Measurements from ENCODE around the gene NFE2L2.
A peak's percentile ranks its signal among the peaks of the same experiment; 100 is the strongest.
"Not testable (repeated sequence)": the region's sequence is repeated elsewhere in the genome, so short reads cannot be mapped to it uniquely, and the experiment has no call there.

NFE2L2 gene

GRCh38 chr2:177264693-177265587 is at the start of gene NFE2L2:
Gene NFE2L2, minus strand, starts transcription at chr2:177264727. Its CDS starts 151 bp downstream, at chr2:177264576.
- peak; percentile 95 for DNase-seq

GRCh38 chr2:177314194-177314593 is 49.7 kb upstream of the NFE2L2 start:
- DNase-seq, result peak; percentile 50

GRCh38 chr2:177313162-177313781 is 48.7 kb upstream of the NFE2L2 start:
- no peak for DNase-seq

GRCh38 chr2:177312562-177312961 is 48.0 kb upstream of the NFE2L2 start:
- no peak for DNase-seq

- not testable (repeated sequence) for DNase-seq
Observed at GRCh38 chr2:177309672-177310309, 45.3 kb upstream of the NFE2L2 start.

- no peak for DNase-seq
Observed at GRCh38 chr2:177306550-177306949, 42.0 kb upstream of the NFE2L2 start.

- DNase-seq, result no peak
Observed at GRCh38 chr2:177303939-177304338, 39.4 kb upstream of the NFE2L2 start.

GRCh38 chr2:177302552-177302951 is 38.0 kb upstream of the NFE2L2 start:
- no peak for DNase-seq

- DNase-seq, result no peak
Observed at GRCh38 chr2:177298191-177298590, 33.7 kb upstream of the NFE2L2 start.

GRCh38 chr2:177296040-177296439 is 31.5 kb upstream of the NFE2L2 start:
- DNase-seq, result peak; percentile 31

GRCh38 chr2:177295484-177295883 is 31.0 kb upstream of the NFE2L2 start:
- peak; percentile 73 for DNase-seq

GRCh38 chr2:177291701-177292100 is 27.2 kb upstream of the NFE2L2 start:
- no peak for DNase-seq

- DNase-seq, result no peak
Observed at GRCh38 chr2:177289824-177290628, 25.5 kb upstream of the NFE2L2 start.

- DNase-seq, result no peak
Observed at GRCh38 chr2:177287814-177288213, 23.3 kb upstream of the NFE2L2 start.

GRCh38 chr2:177285892-177286715 is 21.6 kb upstream of the NFE2L2 start:
- no peak for DNase-seq

- no peak for DNase-seq
Observed at GRCh38 chr2:177284531-177284930, 20.0 kb upstream of the NFE2L2 start.

- DNase-seq, result no peak
Observed at GRCh38 chr2:177283906-177284305, 19.4 kb upstream of the NFE2L2 start.

GRCh38 chr2:177282787-177283572 is 18.5 kb upstream of the NFE2L2 start:
- DNase-seq, result no peak

GRCh38 chr2:177282181-177282641 is 17.7 kb upstream of the NFE2L2 start:
- peak; percentile 48 for DNase-seq

- DNase-seq, result no peak
Observed at GRCh38 chr2:177281400-177282180, 17.1 kb upstream of the NFE2L2 start.
